Activated CD8-positive, alpha-beta memory T cell treated with anti-CD3 and anti-CD28 coated beads for 48 hours (primary cell): ENCODE data around the gene ITPRIP.

Source experiments
- DNase-seq, 3 experiments: peaks; one replicate each; pipeline ENCODE4 v3.0.0-alpha.2; 2020; ENCODE audit warnings: low read depth in 2 of 3, low spot score in 2 of 3

The ITPRIP gene

GRCh38 chr10:104340641-104341040 is 2.4 kb upstream of the ITPRIP start:
- no peak for DNase-seq

DNA sequence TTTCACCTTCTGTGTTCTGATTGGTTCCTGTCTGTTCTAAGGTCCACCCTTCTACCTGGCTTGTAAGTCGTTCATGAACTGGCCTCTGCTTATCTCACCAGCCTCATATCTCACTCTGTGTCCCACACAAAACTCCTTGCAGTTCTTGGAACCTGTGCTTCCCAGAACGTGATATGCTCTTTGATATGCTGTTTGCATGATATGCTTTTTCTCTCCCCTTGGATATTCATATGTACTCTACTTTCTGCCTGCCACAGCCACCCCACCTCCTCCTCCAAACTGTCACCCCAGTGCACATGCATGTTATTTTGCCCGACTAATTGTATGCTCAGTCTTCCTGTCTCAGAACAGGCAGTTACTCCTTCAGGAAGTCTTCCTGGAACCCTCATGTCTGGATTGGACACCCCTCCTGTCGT is 1.9 kb upstream of the ITPRIP start:
- no peak for DNase-seq

DNA sequence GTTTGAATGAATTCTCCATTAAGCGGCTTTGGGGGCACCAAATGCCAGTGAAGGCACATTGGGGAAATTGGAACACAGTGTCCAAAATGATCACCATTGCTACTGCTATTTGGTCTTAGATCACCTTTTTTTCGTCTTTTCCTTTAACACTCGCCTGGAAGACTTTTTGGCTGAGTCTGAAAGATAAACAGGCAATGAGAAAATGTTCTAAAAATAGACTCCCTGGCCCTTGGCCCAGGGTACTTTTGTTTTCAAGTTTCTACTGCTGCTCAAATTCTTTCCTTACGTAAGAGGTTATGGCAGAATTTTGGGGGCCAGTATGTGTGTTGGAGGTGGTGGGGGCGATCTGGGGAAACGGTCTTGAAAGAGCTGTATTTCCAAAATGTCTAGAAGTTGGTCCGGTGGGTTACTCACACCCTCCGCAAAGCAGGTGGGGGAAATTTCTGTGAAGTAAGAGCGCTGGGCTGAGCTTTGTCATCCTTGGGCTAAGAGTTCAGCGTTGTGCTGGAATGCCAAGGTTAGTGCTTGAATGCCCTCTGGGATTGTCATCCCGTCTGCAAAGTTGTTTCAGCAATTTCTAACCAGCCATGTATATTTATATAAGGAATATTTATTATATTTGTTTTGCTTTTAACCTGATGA is 1.3 kb upstream of the ITPRIP start:
- DNase-seq, result no peak

- DNase-seq, result no peak
These were observed 712 bp downstream of the ITPRIP start for GRCh38 chr10:104337521-104337984.

GRCh38 chr10:104336821-104337467 is 1.3 kb downstream of the ITPRIP start:
- no peak for DNase-seq

DNA sequence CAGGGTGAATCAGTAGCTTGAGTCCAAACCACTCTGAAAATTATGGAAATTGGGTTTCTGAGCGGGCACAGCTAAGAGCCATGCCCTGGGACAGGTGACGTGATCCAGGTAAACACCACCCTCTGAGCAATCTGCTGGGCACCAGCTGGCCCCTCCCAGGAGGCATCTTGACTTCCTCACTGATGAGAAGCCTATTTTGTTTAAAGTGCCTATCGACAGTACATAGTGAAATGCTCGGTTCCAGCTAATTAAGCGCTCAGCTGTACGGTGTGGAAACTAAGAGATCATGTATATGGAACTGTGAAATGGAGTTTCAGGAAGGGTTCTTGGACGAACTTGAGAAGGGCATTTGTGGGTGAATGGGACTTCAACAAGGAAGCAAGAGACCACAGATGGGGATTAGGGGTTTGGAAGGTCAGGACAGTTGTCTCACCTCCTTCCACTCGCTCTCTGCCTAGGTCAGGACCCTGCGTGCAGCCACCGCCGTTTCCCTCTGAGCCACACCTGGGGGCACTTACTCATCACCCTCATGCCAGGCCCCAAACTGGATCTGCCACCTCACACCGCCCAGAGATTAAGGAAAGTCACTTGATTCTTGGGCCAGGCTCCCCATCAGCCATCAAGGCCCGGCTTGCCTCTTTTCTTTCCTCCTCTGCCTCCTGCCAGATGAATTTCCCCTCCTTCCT is 3.2 kb downstream of the ITPRIP start:
- DNase-seq, result no peak

DNA sequence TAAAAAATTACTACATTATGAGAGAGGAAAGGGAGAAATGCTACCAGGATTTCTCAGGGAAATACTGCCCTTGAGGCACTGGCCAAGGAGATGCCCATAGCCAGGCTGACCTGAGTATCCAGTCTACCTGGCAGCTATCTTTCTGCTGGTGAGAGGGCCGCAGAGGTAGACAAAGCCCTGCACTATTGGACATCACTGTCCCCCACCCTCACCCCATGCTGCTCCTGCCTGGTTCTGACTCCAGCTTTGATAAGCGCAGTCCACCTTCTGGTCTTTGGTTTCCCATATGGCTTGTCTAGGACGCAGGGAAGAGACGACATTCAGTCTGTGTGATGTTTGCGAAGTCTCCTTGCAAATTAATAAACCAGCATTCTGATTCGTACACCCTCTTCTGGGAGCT is 3.7 kb downstream of the ITPRIP start:
- no peak for DNase-seq

DNA sequence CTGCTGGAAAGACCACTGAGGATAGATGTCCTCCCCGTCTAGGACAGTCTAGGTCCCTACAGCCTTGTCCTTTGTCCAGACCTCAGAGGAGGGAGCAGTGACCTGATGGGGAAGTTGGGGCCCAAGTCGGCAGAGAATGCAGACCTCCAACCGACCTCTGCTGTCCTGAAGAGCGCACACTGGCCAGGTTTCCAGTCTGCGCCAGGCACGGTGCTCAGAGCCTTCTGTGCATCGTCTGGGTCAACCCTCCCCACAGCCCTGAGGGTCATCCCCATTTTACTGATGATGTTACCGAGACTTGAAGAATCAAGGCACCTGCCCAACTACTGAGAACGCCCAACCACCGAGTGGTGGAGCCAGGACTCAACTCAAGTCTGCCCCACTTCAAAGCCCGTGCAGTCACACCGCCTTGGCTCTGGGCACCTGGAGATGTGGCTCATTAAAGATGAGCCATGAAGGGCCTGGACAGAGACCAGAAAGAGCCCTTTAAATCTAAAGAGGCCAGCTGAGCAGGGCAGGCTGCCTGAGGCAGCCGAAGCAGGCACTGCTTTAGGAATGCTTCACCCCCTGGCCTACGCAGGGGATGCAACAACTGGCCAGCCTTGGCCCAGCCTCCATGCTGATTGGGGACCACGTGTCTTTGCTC is 4.4 kb downstream of the ITPRIP start:
- DNase-seq, result no peak

GRCh38 chr10:104333032-104333727 is 5.1 kb downstream of the ITPRIP start:
- DNase-seq, result no peak

GRCh38 chr10:104332243-104333031 is 5.8 kb downstream of the ITPRIP start:
- DNase-seq, result no peak

DNA sequence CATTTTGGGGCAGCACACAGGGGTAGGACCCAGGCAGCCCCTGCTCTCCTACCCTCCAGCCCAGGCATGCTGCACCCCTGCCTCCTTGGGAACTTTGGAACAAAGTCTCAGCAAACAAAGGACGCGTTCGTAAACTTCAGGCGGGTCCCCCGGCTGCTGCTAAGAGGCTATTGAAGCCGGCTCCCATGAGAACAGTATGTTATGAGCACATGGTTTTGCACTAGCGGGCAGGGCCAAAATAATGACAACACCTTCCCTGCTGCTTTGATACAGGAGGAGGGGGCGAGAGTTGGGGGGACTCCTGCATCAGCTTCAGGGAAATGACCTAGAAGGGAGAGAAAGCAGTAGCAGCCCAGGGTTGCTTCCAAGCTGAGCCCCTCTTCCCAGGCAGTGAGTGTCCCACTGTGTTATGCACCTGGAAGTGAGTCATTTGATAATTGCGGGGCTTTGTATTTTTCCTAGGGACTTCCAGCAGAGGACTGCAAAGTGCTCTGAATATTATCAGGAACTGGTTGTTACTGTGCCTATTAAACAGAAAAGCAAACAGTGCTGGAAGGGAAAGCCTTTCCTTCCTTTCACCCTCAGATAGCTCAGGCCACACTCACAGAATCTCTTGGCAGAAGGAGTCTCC is 6.9 kb downstream of the ITPRIP start:
- DNase-seq, result no peak

GRCh38 chr10:104330168-104331110 is 7.8 kb downstream of the ITPRIP start:
- DNase-seq, result no peak

- DNase-seq, result no peak
These were observed 8.5 kb downstream of the ITPRIP start for GRCh38 chr10:104329735-104330134.

GRCh38 chr10:104328896-104329710 is 9.2 kb downstream of the ITPRIP start:
- DNase-seq, result peak in 2 of 3 experiments; percentile 48 to 64

DNA sequence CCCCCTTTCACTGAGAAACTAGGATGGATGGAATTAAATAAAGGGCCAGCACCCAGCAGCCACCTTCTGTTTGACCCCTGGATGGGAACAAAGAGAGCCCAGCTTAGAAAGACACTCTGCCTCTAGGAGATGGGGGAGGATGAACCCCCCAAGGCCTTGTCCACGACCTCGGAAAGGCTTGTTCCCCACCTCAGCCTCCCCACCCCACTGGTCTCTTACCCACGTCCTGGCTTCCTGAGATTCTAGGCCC is 9.7 kb downstream of the ITPRIP start:
- no peak for DNase-seq

DNA sequence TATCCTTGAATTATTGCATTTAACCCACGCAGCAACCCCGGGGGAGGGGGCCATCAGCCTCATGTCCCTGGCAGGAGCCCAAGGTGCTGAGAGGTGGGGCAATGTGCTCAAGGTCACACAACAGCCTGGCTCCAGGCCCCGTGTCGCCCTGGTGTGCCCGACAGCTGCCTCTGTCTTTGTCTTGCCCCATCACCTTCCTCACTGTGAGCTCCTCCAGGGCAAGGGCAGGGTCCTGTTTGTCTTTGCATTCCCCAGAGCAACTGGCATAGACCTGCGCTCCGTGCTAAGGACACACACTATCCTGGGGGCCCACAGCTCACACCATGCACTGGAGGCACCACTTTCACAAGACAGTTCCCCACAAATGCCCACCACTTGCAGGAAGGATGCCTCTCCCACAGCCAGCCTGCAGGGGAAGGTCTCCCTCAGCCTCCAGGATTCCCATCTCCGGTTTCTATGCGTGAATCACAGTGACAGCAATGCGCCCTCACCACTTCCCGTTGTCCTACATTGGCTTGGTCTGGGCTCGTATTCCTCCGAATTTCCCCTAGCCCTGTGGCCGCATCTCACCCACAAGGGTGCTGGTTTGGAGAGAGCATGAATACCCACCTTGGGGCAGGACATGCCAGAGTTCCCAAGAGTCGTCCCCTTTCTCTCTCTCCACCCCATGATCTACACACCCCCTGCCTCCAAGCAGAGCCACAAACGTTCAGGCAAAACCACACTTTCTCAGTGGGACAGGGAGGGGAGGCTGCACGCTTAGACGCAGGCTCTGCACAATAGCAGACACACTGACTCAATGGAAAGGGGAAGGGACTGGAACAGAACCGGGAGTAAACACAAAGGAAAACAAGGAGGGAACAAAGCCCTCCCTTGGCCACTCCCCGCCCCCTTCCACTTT is 10.3 kb downstream of the ITPRIP start:
- DNase-seq, result no peak

GRCh38 chr10:104326991-104327610 is 11.2 kb downstream of the ITPRIP start:
- DNase-seq, result no peak
